PC-3 (cell line): ENCODE data around the gene SEMA3C.

ENCODE experiments used
- CTCF ChIP-seq: fragments of 300-600 bp; sonication (generic); conservative IDR thresholded peaks from 2 replicates; pipeline ENCODE4 v1.5.1; 2017; ENCODE audit warnings: antibody characterized with exemption, low read depth, mild to moderate bottlenecking, low read length
- EZH2 ChIP-seq: fragments of 300-600 bp; sonication (generic); IDR thresholded peaks from one replicate; pipeline ENCODE4 v1.6.1; 2017; ENCODE audit warnings: antibody characterized with exemption, mild to moderate bottlenecking, low read length; ENCODE audit not compliant: unreplicated experiment
- EZH2phosphoT487 ChIP-seq: fragments of 300-600 bp; sonication (generic); IDR thresholded peaks from 2 replicates; pipeline ENCODE4 v1.6.1; 2018; ENCODE audit warnings: mild to moderate bottlenecking, antibody characterized with exemption, low read length, borderline replicate concordance

GRCh38 chr7:80957226-80957777, 38.5 kb upstream of the SEMA3C start:
- TF ChIP-seq CTCF = no peak
- TF ChIP-seq EZH2 = no peak
- no peak for TF ChIP-seq EZH2phosphoT487
